ENCODE measurements around the gene MOXD1.

DNA sequence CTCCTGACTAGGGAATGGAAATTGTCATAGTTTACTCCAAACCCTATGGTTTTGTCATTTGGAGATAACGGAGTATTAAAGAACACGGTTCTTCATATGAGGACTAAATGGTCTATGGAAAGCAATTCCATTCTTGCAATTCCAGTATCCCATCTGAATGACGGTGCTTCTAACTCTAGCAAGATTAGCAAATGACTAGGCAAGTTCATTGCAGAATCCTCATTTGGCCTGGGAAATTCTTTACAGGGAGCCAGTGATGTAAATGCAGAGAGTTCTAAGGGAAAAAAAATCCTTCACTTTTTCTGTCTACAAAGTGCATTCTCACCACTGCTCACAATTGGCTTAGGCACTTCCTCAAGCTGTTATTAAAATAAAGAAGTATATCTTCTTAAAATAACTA lies 111.5 kb downstream of the MOXD1 start:
- TF ChIP-seq POLR2A (IDR thresholded peaks at IDR 0.05; ENCODE audit: control extremely low read depth in 1 of 2, low read depth in 2 of 2, low read length in 2 of 2) (no peak), POLR2AphosphoS5 (IDR thresholded peaks at IDR 0.05; ENCODE audit: low read depth, low read length) (no peak), TAF1 (IDR thresholded peaks at IDR 0.05; ENCODE audit: low read depth, low read length) (no peak), TCF12 (IDR thresholded peaks at IDR 0.05; ENCODE audit: low read depth, low read length) (no peak), MAX (IDR thresholded peaks at IDR 0.05) (no peak)
- TF ChIP-seq, protein P1, sequence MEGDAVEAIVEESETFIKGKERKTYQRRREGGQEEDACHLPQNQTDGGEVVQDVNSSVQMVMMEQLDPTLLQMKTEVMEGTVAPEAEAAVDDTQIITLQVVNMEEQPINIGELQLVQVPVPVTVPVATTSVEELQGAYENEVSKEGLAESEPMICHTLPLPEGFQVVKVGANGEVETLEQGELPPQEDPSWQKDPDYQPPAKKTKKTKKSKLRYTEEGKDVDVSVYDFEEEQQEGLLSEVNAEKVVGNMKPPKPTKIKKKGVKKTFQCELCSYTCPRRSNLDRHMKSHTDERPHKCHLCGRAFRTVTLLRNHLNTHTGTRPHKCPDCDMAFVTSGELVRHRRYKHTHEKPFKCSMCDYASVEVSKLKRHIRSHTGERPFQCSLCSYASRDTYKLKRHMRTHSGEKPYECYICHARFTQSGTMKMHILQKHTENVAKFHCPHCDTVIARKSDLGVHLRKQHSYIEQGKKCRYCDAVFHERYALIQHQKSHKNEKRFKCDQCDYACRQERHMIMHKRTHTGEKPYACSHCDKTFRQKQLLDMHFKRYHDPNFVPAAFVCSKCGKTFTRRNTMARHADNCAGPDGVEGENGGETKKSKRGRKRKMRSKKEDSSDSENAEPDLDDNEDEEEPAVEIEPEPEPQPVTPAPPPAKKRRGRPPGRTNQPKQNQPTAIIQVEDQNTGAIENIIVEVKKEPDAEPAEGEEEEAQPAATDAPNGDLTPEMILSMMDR (IDR thresholded peaks at IDR 0.05; ENCODE audit: control extremely low read depth in 1 of 3, insufficient read depth in 1 of 3, low read depth in 1 of 3, low read length in 3 of 3), result no peak
